Activated CD4-positive, CD25-positive, alpha-beta regulatory T cell treated with anti-CD3 and anti-CD28 coated beads, Interleukin-2, amount 50 U/mL, for 72 hours (primary cell): ENCODE results near the gene SCN9A.
"Not testable (repeated sequence)": the region's sequence is repeated elsewhere in the genome, so short reads cannot be mapped to it uniquely, and the experiment has no call there.

ENCODE experiments used
- DNase-seq: peaks from one replicate; pipeline ENCODE4 v3.0.0; 2021

The SCN9A gene

DNA sequence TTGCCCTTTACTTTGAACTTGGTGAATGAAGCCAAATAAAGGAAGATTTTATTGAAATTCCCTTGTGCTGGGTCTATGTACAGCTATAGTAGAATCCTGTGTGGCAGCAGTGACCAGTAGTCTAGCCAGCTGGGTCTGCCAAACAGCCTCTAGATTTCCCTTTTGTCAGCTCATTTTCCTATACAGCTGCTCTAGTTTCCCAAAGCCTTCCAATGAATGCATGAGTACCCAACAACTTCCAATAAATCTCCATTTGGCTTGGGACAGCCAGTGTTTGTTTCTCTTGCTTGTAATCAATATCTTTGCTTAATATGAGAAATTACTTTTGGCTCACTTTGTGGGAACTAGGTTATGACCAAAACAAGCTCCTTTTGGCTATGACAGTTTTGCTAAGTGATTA is 43.6 kb downstream of the SCN9A start:
- no peak for DNase-seq

GRCh38 chr2:166331468-166331867 is 44.3 kb downstream of the SCN9A start:
- no peak for DNase-seq

- no peak for DNase-seq
Measured at GRCh38 chr2:166329465-166329864, 46.3 kb downstream of the SCN9A start.

DNA sequence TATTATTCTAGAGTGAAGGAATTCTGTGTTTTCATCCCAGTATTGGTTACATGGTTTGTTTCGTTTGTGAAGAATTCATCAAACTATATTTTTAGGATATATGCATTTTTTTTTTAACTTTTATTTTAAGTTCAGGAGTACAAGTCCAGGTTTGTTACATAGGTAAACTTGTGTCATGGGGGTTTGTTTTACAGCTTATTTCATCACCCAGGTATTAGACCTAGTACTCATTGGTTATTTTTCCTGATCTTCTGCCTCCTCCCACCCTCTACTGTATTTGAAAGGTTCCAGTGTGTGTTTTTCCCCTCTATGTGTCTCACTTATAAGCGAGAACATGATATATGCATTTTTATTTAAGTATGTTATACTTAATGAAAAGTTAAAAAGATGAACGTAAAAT is 47.6 kb downstream of the SCN9A start:
- DNase-seq, result no peak

GRCh38 chr2:166321076-166321475 is 54.7 kb downstream of the SCN9A start:
- DNase-seq, result no peak

- no peak for DNase-seq
Measured at GRCh38 chr2:166314022-166314759, 61.6 kb downstream of the SCN9A start.

DNA sequence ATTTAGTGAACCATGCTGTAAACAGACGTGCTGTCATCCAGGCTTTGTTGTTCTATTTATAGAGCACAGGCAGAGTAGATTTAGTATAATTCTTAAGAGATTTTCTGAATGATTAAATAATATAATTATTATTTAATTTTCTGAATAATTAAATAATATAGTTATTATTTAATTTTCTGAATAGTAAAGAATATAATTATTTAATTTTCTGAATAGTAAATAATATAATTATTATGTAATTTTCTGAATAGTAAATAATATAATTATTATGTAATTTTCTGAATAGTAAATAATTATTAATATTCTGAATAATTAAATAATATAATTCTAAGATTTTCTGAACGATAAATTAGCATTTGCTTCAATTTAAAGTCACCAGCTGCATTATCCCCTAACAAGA is 62.9 kb downstream of the SCN9A start:
- DNase-seq, result not testable (repeated sequence)

DNA sequence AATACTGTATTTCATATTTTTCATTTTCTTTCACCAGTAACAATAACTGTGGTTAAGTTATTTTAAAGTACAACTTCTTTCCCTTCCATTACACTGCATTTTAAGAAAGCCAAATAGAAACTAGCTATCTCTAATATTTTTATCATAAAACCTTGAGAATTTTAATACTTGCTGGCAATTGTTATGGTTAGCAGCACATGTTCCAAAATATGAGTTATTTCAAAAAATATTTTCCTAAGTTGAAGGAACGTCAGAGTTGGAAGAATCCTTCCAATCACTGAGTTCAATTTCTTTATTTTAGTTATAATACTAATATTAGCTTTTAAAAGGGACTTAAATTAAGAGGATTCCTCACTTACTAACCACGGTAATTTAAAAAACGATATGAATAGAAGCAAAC is 68.4 kb downstream of the SCN9A start:
- DNase-seq, result no peak

DNA sequence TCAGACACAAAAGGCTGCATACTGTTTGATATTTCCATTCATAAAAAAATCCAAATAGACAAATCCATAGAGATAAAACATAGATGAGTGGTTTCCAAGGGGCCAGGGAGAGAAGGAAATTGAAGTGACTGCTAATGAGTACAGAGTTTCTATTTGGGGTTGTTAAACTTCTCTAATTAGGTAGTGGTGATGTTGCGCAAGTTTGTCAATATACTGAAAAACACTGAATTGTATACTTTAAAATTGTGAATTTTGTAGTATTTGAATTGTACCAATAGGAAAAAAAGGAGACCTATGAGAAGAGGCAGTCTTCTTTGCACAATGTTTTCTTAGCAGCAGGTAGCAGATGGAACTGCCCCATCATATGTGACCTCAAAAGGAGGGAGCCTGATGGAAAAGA is 71.1 kb downstream of the SCN9A start:
- no peak for DNase-seq

- DNase-seq, result no peak
Measured at GRCh38 chr2:166302036-166302435, 73.7 kb downstream of the SCN9A start.

GRCh38 chr2:166297951-166298350 is 77.8 kb downstream of the SCN9A start:
- DNase-seq, result no peak

- no peak for DNase-seq
Measured at GRCh38 chr2:166293984-166294383, 81.8 kb downstream of the SCN9A start.

- DNase-seq, result no peak
Measured at GRCh38 chr2:166285215-166285614, 90.5 kb downstream of the SCN9A start.

GRCh38 chr2:166284359-166284758 is 91.4 kb downstream of the SCN9A start:
- no peak for DNase-seq

GRCh38 chr2:166282154-166282553 is 93.6 kb downstream of the SCN9A start:
- no peak for DNase-seq

GRCh38 chr2:166278856-166279255 is 96.9 kb downstream of the SCN9A start:
- DNase-seq, result no peak

DNA sequence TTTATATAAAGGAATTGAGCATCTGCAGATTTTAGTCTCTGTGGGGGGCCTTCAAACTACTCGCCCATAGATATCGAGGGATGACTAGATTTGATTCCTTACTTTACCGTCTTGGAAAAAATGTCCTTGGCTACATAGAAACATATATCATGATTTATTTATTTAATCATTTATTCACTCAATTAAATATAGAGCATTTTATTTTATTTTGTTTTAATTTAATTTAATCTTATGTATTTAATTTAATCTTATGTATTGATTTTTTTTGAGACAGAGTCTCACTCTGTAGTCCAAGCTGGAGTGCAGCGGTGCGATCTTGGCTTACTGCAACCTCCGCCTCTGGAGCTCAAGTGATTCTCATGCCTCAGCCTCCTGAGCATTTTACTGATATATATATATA is 105.4 kb downstream of the SCN9A start:
- no peak for DNase-seq

GRCh38 chr2:166269322-166269721 is 106.4 kb downstream of the SCN9A start:
- DNase-seq, result no peak

GRCh38 chr2:166257859-166258258 is 117.9 kb downstream of the SCN9A start:
- no peak for DNase-seq

- DNase-seq, result no peak
Measured at GRCh38 chr2:166256896-166257295, 118.8 kb downstream of the SCN9A start.

DNA sequence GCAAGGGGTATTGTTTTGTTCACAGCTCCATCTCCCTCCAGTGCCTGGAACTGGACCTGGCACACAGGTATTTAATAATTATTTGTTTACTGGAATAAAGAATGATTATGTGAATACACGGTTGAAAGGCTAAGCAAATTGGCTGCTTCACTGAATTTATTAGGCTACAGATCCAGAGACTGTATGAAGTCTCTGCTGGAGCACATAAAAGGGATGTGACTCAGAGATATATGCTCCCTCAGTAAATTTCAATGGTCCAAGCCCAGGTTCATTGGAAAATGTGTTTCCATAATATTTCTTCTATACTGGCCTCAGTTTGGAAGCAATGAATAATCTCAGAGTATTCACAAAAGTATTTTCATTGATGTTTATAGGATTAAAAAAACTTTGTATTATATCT is 126.4 kb downstream of the SCN9A start:
- DNase-seq, result no peak

- no peak for DNase-seq
Measured at GRCh38 chr2:166246901-166247300, 128.8 kb downstream of the SCN9A start.

- no peak for DNase-seq
Measured at GRCh38 chr2:166242309-166242708, 133.4 kb downstream of the SCN9A start.

- DNase-seq, result no peak
Measured at GRCh38 chr2:166240387-166241313, 135.1 kb downstream of the SCN9A start.
